ENCODE data around the gene GPR146. TPM values are rescaled to one million over a fixed set of nuclear protein-coding genes. Genes with fewer than 3 reads are reported as not detected.

GPR146 gene
- total RNA-seq, 1 experiment from 2014 or later = 0.95 TPM

GRCh38 chr7:1057416-1058291, 13.3 kb downstream of the GPR146 start:
- CTCF ChIA-PET = interaction anchor here (1.0 kb wide), 1 partner anchor 65 kb away, joined by 4 read pairs; no protein-coding TSS in a partner anchor
- no peaks in the 10 kb centered on the region for H3K36me3 ChIP-seq (ENCODE audit: insufficient read depth, low read length, poor library complexity, severe bottlenecking)
- POLR2A ChIA-PET (ENCODE audit: low non-redundant PET) = no interaction called here
- H3K4me1 ChIP-seq (ENCODE audit: insufficient read depth, low read length, poor library complexity, severe bottlenecking) = peaks cover 52% of the 10 kb centered on the region
- no peaks in the 10 kb centered on the region for H3K9me3 ChIP-seq (ENCODE audit: low read depth, low read length, poor library complexity, severe bottlenecking)
- H3K4me3 ChIP-seq (ENCODE audit: low read depth, low read length, poor library complexity, severe bottlenecking) = no peak overlapping the region
- BruUV-seq (replicated peaks) = no TSS peak
- TF ChIP-seq CTCF (conservative IDR thresholded peaks at IDR 0.05; ENCODE audit: low read depth, low read length) (no peak), EZH2 (IDR thresholded peaks at IDR 0.05; ENCODE audit: borderline replicate concordance, low read depth, low read length, poor library complexity, severe bottlenecking) (no peak)
- intact Hi-C loops (cut with micrococcal nuclease; ENCODE audit: unreplicated experiment) = no loop called here
- no peak overlapping the region for H3K27ac ChIP-seq (ENCODE audit: low read depth, low read length, poor library complexity, severe bottlenecking)
- H3K27me3 ChIP-seq (replicated peaks; ENCODE audit: insufficient read depth, low read depth, low read length, poor library complexity) = no peaks in the 10 kb centered on the region
- no peak for DNase-seq (ENCODE audit: low spot score)

- no peaks in the 10 kb centered on the region for H3K27me3 ChIP-seq (replicated peaks; ENCODE audit: insufficient read depth, low read depth, low read length, poor library complexity)
- no peak for DNase-seq (ENCODE audit: low spot score)
- no peak overlapping the region for H3K4me3 ChIP-seq (ENCODE audit: low read depth, low read length, poor library complexity, severe bottlenecking)
- H3K4me1 ChIP-seq (ENCODE audit: insufficient read depth, low read length, poor library complexity, severe bottlenecking) = peaks cover 45% of the 10 kb centered on the region
- intact Hi-C loops (cut with micrococcal nuclease; ENCODE audit: unreplicated experiment) = no loop called here
- H3K27ac ChIP-seq (ENCODE audit: low read depth, low read length, poor library complexity, severe bottlenecking) = peak overlapping the region; percentile 56
- ChIA-PET CTCF (interaction anchor here (1.0 to 1.3 kb wide), 2 partner anchors 65 kb away, joined by 3 to 4 read pairs; no protein-coding TSS in a partner anchor), POLR2A (ENCODE audit: low non-redundant PET) (no interaction called here)
- H3K9me3 ChIP-seq (ENCODE audit: low read depth, low read length, poor library complexity, severe bottlenecking) = no peaks in the 10 kb centered on the region
- BruUV-seq (replicated peaks) = no TSS peak
- H3K36me3 ChIP-seq (ENCODE audit: insufficient read depth, low read length, poor library complexity, severe bottlenecking) = no peaks in the 10 kb centered on the region
- no peak for TF ChIP-seq CTCF (conservative IDR thresholded peaks at IDR 0.05; ENCODE audit: low read depth, low read length)
- no peak for TF ChIP-seq EZH2 (IDR thresholded peaks at IDR 0.05; ENCODE audit: borderline replicate concordance, low read depth, low read length, poor library complexity, severe bottlenecking)
Measured at GRCh38 chr7:1058311-1058710, 14.0 kb downstream of the GPR146 start.

- no peak for TF ChIP-seq EZH2 (IDR thresholded peaks at IDR 0.05; ENCODE audit: borderline replicate concordance, low read depth, low read length, poor library complexity, severe bottlenecking)
- TF ChIP-seq CTCF (conservative IDR thresholded peaks at IDR 0.05; ENCODE audit: low read depth, low read length) = no peak
- no peaks in the 10 kb centered on the region for H3K36me3 ChIP-seq (ENCODE audit: insufficient read depth, low read length, poor library complexity, severe bottlenecking)
- intact Hi-C loops (cut with micrococcal nuclease; ENCODE audit: unreplicated experiment) = no loop called here
- peak overlapping the region; percentile 56 for H3K27ac ChIP-seq (ENCODE audit: low read depth, low read length, poor library complexity, severe bottlenecking)
- ChIA-PET CTCF (interaction anchor here (1.3 kb wide), 1 partner anchor 66 kb away, joined by 3 read pairs; no protein-coding TSS in a partner anchor), POLR2A (ENCODE audit: low non-redundant PET) (interaction anchor here (0.5 kb wide), 1 partner anchor 84 kb away, joined by 3 read pairs; the partner anchor contains the start of gene COX19)
- peaks cover 42% of the 10 kb centered on the region for H3K4me1 ChIP-seq (ENCODE audit: insufficient read depth, low read length, poor library complexity, severe bottlenecking)
- no peaks in the 10 kb centered on the region for H3K27me3 ChIP-seq (replicated peaks; ENCODE audit: insufficient read depth, low read depth, low read length, poor library complexity)
- H3K9me3 ChIP-seq (ENCODE audit: low read depth, low read length, poor library complexity, severe bottlenecking) = no peaks in the 10 kb centered on the region
- no peak overlapping the region for H3K4me3 ChIP-seq (ENCODE audit: low read depth, low read length, poor library complexity, severe bottlenecking)
- peak; percentile 54 for DNase-seq (ENCODE audit: low spot score)
- BruUV-seq (replicated peaks) = no TSS peak
Measured at GRCh38 chr7:1058821-1059199, 14.5 kb downstream of the GPR146 start.

Data from A673 (cell line).